WTC11 (cell line): Measurements from ENCODE around the gene DNAJC17. TPM values are rescaled to one million over a fixed set of nuclear protein-coding genes. Genes with fewer than 3 reads are reported as not detected.

ENCODE experiments used
- ATAC-seq: fragments of 200-7000 bp; cut with Tn5 transposase; 2 replicates; pipeline ENCODE4 v1.10.0; 2021; ENCODE audit warnings: mild to moderate bottlenecking, moderate library complexity
- CTCF ChIA-PET: fragments of 300-600 bp; sonication (Branson Sonifier 250); formaldehyde crosslinking; loops from one replicate; lab custom pipeline; 2021; ENCODE audit warnings: antibody characterized with exemption; lab: Charles Lee
- POLR2A ChIA-PET: fragments of 350-600 bp; sonication (Branson Sonifier 250); formaldehyde crosslinking; loops from one replicate; lab custom pipeline; 2021; ENCODE audit warnings: antibody characterized with exemption; lab: Charles Lee
- DNase-seq: peaks from one replicate; pipeline ENCODE4 v3.0.0; 2021; ENCODE audit warnings: low spot score
- H3K27ac Mint-ChIP-seq: 2 replicates; pipeline ENCODE4 v1.8.0; 2021; ENCODE audit warnings: mixed read lengths
- H3K27me3 Mint-ChIP-seq: 2 replicates; pipeline ENCODE4 v1.8.0; 2021; ENCODE audit warnings: low read depth, mild to moderate bottlenecking, moderate library complexity, mixed read lengths
- H3K36me3 Mint-ChIP-seq: 2 replicates; pipeline ENCODE4 v1.8.0; 2021; ENCODE audit warnings: mixed read lengths
- H3K4me1 Mint-ChIP-seq: 2 replicates; pipeline ENCODE4 v1.8.0; 2022; ENCODE audit warnings: mixed read lengths
- H3K4me3 Mint-ChIP-seq: 2 replicates; pipeline ENCODE4 v1.8.0; 2021; ENCODE audit warnings: mild to moderate bottlenecking, moderate library complexity, mixed read lengths
- H3K9me3 Mint-ChIP-seq: 2 replicates; pipeline ENCODE4 v1.8.0; 2021; ENCODE audit warnings: mixed read lengths
- ATF1 ChIP-seq: sonication (generic); formaldehyde crosslinking; IDR thresholded peaks from 2 replicates; pipeline ENCODE4 v1.8.1; 2023; ENCODE audit warnings: mild to moderate bottlenecking, moderate library complexity, missing genetic modification reagents
- CREM ChIP-seq: sonication (generic); formaldehyde crosslinking; IDR thresholded peaks from 2 replicates; pipeline ENCODE4 v1.8.1; 2022; ENCODE audit warnings: mild to moderate bottlenecking, missing genetic modification reagents, moderate library complexity
- ERG ChIP-seq: fragments of 250-450 bp; sonication (Bioruptor Pico); IDR thresholded peaks from 2 replicates; pipeline ENCODE4 v1.8.0; 2021; ENCODE audit warnings: mild to moderate bottlenecking
- ETV6 ChIP-seq: sonication (generic); formaldehyde crosslinking; IDR thresholded peaks from 2 replicates; pipeline ENCODE4 v1.8.1; 2022; ENCODE audit warnings: mild to moderate bottlenecking, missing genetic modification reagents
- FOXJ3 ChIP-seq: sonication (generic); formaldehyde crosslinking; IDR thresholded peaks from 2 replicates; pipeline ENCODE4 v1.9.0; 2021; ENCODE audit warnings: missing genetic modification reagents, mild to moderate bottlenecking, borderline replicate concordance
- MAX ChIP-seq: sonication (generic); formaldehyde crosslinking; IDR thresholded peaks from 2 replicates; pipeline ENCODE4 v1.8.0; 2022; ENCODE audit warnings: mild to moderate bottlenecking, missing genetic modification reagents
- RELA ChIP-seq: sonication (generic); formaldehyde crosslinking; IDR thresholded peaks from 2 replicates; pipeline ENCODE4 v1.8.1; 2022; ENCODE audit warnings: missing genetic modification reagents, mild to moderate bottlenecking, borderline replicate concordance
- TEAD1 ChIP-seq: sonication (generic); formaldehyde crosslinking; IDR thresholded peaks from 2 replicates; pipeline ENCODE4 v1.8.0; 2022; ENCODE audit warnings: mild to moderate bottlenecking, missing genetic modification reagents
- USF2 ChIP-seq: sonication (generic); formaldehyde crosslinking; IDR thresholded peaks from 2 replicates; pipeline ENCODE4 v1.8.1; 2023; ENCODE audit warnings: mild to moderate bottlenecking, missing genetic modification reagents, moderate library complexity
- ZBTB43 ChIP-seq: sonication (generic); formaldehyde crosslinking; IDR thresholded peaks from 2 replicates; pipeline ENCODE4 v1.8.1; 2023; ENCODE audit warnings: mild to moderate bottlenecking, missing genetic modification reagents
- ZNF219 ChIP-seq: sonication (generic); formaldehyde crosslinking; IDR thresholded peaks from 2 replicates; pipeline ENCODE4 v1.8.0; 2023; ENCODE audit warnings: missing genetic modification reagents, mild to moderate bottlenecking, borderline replicate concordance
- ZNF423 ChIP-seq: fragments of 250-450 bp; sonication (Bioruptor Pico); IDR thresholded peaks from 2 replicates; pipeline ENCODE4 v2.1.2; 2022; ENCODE audit warnings: mild to moderate bottlenecking, moderate library complexity
- total RNA-seq: library from RNA; stranded (reverse); gene quantifications from 3 replicates; pipeline ENCODE4 v1.2.3, GENCODE V29; 2021
- TF ChIP-seq, protein P1 (sequence below): fragments of 200-600 bp; IDR thresholded peaks from 2 replicates; pipeline ENCODE4 v1.8.0; 2022; ENCODE audit warnings: antibody characterized with exemption
- TF ChIP-seq, protein P2 (sequence below): fragments of 250-450 bp; sonication (Bioruptor Pico); IDR thresholded peaks from 2 replicates; pipeline ENCODE4 v1.9.0; 2021; ENCODE audit warnings: mild to moderate bottlenecking, borderline replicate concordance
- TF ChIP-seq, protein P3 (sequence below): sonication (generic); formaldehyde crosslinking; IDR thresholded peaks from 2 replicates; pipeline ENCODE4 v1.8.0; 2023; ENCODE audit warnings: missing genetic modification reagents

DNAJC17 gene
- total RNA-seq, 1 experiment from 2014 or later = 49.8 TPM

DNA sequence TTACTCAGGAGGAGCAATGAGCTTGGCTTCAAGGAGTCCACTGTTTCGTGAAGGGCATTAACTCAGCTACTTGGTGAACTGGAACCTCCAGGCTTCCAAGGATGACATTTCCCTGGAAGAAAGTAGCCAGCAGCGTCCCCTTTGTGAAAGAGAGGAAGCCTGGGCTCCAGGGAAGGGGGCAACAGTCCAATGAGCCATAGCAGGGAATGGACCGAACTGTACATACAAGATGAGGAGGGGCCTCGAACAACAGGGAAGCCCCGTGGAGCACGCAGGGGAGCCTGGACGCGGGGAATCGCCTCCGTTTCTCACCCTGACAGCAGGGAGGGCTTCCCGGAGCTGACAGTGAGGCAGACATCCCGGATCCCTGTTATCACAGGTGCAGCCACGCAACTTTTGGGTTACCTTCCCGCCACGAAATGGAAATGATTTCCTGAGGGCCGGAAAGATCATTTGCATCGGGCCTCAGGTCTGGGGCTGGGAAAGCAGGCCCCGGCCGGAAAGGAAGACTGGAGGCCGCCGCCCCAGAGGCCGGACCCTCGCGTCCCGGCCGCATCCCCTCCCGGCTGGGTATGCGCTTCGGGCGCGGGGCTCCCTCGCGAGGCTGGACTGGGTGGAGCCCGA is 36.1 kb upstream of the DNAJC17 start:
- peak overlapping the region; percentile 74; the same call in 1 of the 2 replicates for H3K27ac Mint-ChIP-seq
- ATAC-seq (no peak), DNase-seq (no peak)
- H3K4me3 Mint-ChIP-seq = peak overlapping the region; percentile 85
- ChIA-PET CTCF (interaction anchor here (0.6 to 9.6 kb wide), 19 partner anchors 10 to 110 kb away, joined by 3 to 177 read pairs (median 4); partner anchors contain the start of genes CHAC1, GCHFR and VPS18), POLR2A (interaction anchor here (1.3 to 2.6 kb wide), 8 partner anchors 14 to 97 kb away, joined by 3 to 15 read pairs (median 8); partner anchors contain the start of genes DNAJC17, GCHFR, RHOV and VPS18)
- peaks cover 41% of the 10 kb centered on the region for H3K4me1 Mint-ChIP-seq
- H3K9me3 Mint-ChIP-seq = no peaks in the 10 kb centered on the region
- TF ChIP-seq, protein P1, sequence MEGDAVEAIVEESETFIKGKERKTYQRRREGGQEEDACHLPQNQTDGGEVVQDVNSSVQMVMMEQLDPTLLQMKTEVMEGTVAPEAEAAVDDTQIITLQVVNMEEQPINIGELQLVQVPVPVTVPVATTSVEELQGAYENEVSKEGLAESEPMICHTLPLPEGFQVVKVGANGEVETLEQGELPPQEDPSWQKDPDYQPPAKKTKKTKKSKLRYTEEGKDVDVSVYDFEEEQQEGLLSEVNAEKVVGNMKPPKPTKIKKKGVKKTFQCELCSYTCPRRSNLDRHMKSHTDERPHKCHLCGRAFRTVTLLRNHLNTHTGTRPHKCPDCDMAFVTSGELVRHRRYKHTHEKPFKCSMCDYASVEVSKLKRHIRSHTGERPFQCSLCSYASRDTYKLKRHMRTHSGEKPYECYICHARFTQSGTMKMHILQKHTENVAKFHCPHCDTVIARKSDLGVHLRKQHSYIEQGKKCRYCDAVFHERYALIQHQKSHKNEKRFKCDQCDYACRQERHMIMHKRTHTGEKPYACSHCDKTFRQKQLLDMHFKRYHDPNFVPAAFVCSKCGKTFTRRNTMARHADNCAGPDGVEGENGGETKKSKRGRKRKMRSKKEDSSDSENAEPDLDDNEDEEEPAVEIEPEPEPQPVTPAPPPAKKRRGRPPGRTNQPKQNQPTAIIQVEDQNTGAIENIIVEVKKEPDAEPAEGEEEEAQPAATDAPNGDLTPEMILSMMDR = no peak
- no peak for TF ChIP-seq CREM (CRISPR knock-in tag)
- TF ChIP-seq, protein P2, sequence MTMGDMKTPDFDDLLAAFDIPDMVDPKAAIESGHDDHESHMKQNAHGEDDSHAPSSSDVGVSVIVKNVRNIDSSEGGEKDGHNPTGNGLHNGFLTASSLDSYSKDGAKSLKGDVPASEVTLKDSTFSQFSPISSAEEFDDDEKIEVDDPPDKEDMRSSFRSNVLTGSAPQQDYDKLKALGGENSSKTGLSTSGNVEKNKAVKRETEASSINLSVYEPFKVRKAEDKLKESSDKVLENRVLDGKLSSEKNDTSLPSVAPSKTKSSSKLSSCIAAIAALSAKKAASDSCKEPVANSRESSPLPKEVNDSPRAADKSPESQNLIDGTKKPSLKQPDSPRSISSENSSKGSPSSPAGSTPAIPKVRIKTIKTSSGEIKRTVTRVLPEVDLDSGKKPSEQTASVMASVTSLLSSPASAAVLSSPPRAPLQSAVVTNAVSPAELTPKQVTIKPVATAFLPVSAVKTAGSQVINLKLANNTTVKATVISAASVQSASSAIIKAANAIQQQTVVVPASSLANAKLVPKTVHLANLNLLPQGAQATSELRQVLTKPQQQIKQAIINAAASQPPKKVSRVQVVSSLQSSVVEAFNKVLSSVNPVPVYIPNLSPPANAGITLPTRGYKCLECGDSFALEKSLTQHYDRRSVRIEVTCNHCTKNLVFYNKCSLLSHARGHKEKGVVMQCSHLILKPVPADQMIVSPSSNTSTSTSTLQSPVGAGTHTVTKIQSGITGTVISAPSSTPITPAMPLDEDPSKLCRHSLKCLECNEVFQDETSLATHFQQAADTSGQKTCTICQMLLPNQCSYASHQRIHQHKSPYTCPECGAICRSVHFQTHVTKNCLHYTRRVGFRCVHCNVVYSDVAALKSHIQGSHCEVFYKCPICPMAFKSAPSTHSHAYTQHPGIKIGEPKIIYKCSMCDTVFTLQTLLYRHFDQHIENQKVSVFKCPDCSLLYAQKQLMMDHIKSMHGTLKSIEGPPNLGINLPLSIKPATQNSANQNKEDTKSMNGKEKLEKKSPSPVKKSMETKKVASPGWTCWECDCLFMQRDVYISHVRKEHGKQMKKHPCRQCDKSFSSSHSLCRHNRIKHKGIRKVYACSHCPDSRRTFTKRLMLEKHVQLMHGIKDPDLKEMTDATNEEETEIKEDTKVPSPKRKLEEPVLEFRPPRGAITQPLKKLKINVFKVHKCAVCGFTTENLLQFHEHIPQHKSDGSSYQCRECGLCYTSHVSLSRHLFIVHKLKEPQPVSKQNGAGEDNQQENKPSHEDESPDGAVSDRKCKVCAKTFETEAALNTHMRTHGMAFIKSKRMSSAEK (CRISPR knock-in tag) = no peak
- TF ChIP-seq, protein P3, sequence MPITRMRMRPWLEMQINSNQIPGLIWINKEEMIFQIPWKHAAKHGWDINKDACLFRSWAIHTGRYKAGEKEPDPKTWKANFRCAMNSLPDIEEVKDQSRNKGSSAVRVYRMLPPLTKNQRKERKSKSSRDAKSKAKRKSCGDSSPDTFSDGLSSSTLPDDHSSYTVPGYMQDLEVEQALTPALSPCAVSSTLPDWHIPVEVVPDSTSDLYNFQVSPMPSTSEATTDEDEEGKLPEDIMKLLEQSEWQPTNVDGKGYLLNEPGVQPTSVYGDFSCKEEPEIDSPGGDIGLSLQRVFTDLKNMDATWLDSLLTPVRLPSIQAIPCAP = no peak
- no peak; the same call in 1 of the 2 replicates for TF ChIP-seq ETV6 (CRISPR knock-in tag)
- TF ChIP-seq ZNF423 (CRISPR knock-in tag) = no peak
- TF ChIP-seq ZBTB43 (CRISPR knock-in tag) = no peak
- TF ChIP-seq TEAD1 (CRISPR knock-in tag) = no peak
- TF ChIP-seq FOXJ3 (CRISPR knock-in tag) = no peak
- TF ChIP-seq ZNF219 (CRISPR knock-in tag) = no peak
- TF ChIP-seq RELA = no peak
- no peak for TF ChIP-seq MAX (CRISPR knock-in tag)
- no peak for TF ChIP-seq ATF1 (CRISPR knock-in tag)
- TF ChIP-seq, all 79 proteins: peak for 0
- Mint-ChIP-seq H3K27me3 (no peaks in the 10 kb centered on the region; the same call in 1 of the 2 replicates), H3K36me3 (peaks cover 9% of the 10 kb centered on the region)

DNA sequence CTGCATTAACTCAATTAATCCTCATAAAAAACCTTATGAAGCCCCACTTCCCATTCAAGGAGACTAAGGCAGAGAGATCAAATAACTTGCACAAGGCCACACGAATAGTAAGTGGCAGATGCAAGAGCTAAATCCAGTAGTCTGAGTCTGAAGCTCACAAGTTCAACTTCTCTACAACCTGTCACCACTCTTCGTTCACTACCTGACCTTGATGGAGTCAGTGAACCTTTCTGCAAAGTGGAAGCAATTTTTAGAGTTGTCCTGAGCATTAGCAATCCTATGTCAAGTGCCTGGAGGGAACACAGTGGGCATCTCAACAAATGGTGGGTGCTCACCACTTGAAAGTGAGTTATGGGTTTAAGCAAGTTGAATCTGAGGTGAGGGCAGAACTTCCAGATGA is 34.5 kb upstream of the DNAJC17 start:
- H3K9me3 Mint-ChIP-seq = no peaks in the 10 kb centered on the region
- H3K4me1 Mint-ChIP-seq = peaks cover 25% of the 10 kb centered on the region
- H3K27me3 Mint-ChIP-seq = no peaks in the 10 kb centered on the region; the same call in 1 of the 2 replicates
- H3K36me3 Mint-ChIP-seq = no peaks in the 10 kb centered on the region; the same call in none of the 2 replicates
- no peak overlapping the region for H3K4me3 Mint-ChIP-seq
- DNase-seq = no peak
- TF ChIP-seq ERG (CRISPR knock-in tag) = no peak
- no peak for TF ChIP-seq USF2 (CRISPR knock-in tag)
- no peak overlapping the region for H3K27ac Mint-ChIP-seq
- ChIA-PET CTCF (interaction anchor here (1.7 kb wide), 1 partner anchor 16 kb away, joined by 3 read pairs; no protein-coding TSS in a partner anchor), POLR2A (interaction anchor here (0.6 kb wide), 1 partner anchor 359 kb away, joined by 3 read pairs; no protein-coding TSS in a partner anchor)
- ATAC-seq = no peak
